ENCODE data around the gene TPCN2.

TPCN2 gene

DNA sequence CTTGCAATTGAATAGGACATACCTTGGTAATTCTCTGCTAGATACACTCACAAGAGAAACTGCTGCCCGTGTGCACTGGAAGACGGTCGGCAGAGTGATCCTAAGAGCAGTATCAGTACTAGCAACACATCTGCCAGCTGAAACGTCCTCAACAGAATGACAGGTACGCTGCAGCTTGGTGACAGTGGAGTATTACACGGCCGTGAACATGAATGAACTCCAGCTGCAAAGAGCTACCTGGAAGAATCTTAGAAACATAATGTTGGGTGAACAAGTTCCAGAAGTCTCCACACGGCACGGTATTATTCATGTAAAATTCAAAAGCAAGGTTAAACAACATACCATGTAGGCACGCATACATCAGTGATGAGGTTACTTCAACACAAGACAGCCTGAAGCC, 44.4 kb downstream of the TPCN2 start:
- Histone ChIP-seq H3K27me3 (ENCODE audit: insufficient read depth, low read depth, severe bottlenecking) (no peaks in the 10 kb centered on the region), H3K4me3 (ENCODE audit: low read depth, low read length) (no peak overlapping the region), H3K36me3 (peaks cover 8% of the 10 kb centered on the region), H3K9me3 (ENCODE audit: severe bottlenecking) (peaks cover 5% of the 10 kb centered on the region), H3K27ac (no peak overlapping the region)
- TF ChIP-seq, protein P1, sequence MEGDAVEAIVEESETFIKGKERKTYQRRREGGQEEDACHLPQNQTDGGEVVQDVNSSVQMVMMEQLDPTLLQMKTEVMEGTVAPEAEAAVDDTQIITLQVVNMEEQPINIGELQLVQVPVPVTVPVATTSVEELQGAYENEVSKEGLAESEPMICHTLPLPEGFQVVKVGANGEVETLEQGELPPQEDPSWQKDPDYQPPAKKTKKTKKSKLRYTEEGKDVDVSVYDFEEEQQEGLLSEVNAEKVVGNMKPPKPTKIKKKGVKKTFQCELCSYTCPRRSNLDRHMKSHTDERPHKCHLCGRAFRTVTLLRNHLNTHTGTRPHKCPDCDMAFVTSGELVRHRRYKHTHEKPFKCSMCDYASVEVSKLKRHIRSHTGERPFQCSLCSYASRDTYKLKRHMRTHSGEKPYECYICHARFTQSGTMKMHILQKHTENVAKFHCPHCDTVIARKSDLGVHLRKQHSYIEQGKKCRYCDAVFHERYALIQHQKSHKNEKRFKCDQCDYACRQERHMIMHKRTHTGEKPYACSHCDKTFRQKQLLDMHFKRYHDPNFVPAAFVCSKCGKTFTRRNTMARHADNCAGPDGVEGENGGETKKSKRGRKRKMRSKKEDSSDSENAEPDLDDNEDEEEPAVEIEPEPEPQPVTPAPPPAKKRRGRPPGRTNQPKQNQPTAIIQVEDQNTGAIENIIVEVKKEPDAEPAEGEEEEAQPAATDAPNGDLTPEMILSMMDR (IDR thresholded peaks at IDR 0.05; ENCODE audit: low read depth, low read length), result no peak
- no peak for DNase-seq

DNA sequence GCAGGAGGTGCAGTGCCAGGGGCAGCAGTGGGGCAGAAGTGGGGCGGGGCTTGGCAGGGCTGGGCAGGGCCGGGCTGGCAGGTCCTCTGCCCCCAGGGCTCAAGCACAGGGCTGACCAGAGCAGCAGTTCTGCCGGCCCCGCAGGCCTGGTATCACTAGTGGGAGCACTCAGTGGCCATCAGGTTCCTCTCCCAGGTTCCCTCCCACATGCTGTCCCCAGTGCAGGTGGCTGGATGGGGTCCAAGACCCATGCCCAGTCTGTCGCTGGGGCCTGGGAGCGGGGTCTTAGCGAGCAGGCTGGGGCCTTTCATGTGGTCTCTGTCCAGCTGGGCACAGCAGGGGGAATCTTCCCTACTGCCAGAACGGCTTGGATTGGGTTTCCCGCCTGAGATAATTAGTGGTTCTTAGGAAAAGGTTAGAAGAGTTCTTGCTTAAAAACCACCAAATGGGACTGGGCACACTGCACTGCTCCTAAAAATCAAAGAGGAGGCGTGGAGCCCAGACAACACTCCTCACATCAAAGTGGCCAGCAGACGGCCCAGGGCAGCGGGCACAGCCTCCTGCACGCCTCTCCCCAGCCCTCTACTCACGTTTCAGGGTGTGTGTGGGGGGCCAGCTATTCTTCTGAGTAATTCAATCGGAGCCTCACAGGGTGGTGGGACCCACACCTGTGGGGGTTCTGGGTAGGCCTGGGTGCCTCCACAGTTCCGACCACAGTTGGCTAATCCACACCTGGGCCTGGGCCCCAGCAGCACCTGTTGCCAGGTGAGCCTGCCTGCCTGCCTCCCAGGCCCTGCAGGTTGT, 45.6 kb downstream of the TPCN2 start:
- Histone ChIP-seq H3K27ac (no peak overlapping the region), H3K36me3 (peaks cover 4% of the 10 kb centered on the region; the same call in 1 of the 2 replicates), H3K27me3 (ENCODE audit: insufficient read depth, low read depth, severe bottlenecking) (no peaks in the 10 kb centered on the region), H3K9me3 (ENCODE audit: severe bottlenecking) (peaks cover 5% of the 10 kb centered on the region), H3K4me3 (ENCODE audit: low read depth, low read length) (no peak overlapping the region)
- TF ChIP-seq, protein P1 (IDR thresholded peaks at IDR 0.05; ENCODE audit: low read depth, low read length), result no peak
- no peak for DNase-seq

DNA sequence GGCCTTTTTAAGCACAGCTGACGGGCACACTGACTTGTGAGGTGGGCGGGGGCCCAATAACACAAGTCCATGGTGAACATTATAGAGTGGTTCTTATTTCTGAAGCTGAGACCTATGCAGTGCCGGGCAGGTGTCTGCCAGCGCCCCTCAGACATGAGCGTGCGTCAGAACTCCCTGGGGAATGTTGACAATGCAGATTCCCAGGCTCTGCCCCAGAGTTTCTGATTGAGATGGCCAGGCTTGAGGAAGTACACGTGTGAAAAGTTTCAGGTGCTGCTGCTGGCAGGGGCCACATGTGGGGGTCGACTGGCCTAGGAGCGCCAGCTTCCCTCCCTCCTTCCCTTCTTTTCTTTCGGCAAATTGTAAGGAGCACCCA, 46.2 kb downstream of the TPCN2 start:
- Histone ChIP-seq H3K9me3 (ENCODE audit: severe bottlenecking) (peaks cover 5% of the 10 kb centered on the region), H3K36me3 (peaks cover 4% of the 10 kb centered on the region; the same call in 1 of the 2 replicates), H3K27ac (no peak overlapping the region), H3K4me3 (ENCODE audit: low read depth, low read length) (no peak overlapping the region), H3K27me3 (ENCODE audit: insufficient read depth, low read depth, severe bottlenecking) (peaks cover 4% of the 10 kb centered on the region)
- DNase-seq, result no peak
- TF ChIP-seq, protein P1 (IDR thresholded peaks at IDR 0.05; ENCODE audit: low read depth, low read length), result no peak

DNA sequence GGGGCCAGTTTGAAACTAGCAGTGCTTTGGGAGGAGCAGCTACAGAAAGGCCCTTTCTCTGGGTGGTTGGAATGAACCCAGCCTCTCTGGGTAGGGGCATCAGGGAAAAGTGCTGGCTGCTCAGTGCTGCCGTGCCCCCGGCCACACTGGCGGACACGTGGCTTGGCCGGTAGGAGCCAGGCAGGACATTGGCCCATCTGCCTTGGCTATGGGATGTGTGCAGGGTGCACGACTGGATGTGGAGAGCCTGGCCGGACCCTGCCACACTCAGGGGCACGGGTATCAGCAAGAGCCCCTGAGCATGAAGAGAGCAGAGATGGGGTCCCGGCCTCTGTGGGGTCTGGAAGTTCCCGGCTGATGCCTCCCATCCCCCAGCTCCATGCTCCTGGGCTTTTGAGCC, 46.6 kb downstream of the TPCN2 start:
- Histone ChIP-seq H3K27ac (no peak overlapping the region), H3K9me3 (ENCODE audit: severe bottlenecking) (peaks cover 5% of the 10 kb centered on the region), H3K36me3 (peaks cover 4% of the 10 kb centered on the region; the same call in 1 of the 2 replicates), H3K27me3 (ENCODE audit: insufficient read depth, low read depth, severe bottlenecking) (peaks cover 7% of the 10 kb centered on the region), H3K4me3 (ENCODE audit: low read depth, low read length) (no peak overlapping the region)
- DNase-seq, result no peak
- TF ChIP-seq, protein P1 (IDR thresholded peaks at IDR 0.05; ENCODE audit: low read depth, low read length), result no peak

DNA sequence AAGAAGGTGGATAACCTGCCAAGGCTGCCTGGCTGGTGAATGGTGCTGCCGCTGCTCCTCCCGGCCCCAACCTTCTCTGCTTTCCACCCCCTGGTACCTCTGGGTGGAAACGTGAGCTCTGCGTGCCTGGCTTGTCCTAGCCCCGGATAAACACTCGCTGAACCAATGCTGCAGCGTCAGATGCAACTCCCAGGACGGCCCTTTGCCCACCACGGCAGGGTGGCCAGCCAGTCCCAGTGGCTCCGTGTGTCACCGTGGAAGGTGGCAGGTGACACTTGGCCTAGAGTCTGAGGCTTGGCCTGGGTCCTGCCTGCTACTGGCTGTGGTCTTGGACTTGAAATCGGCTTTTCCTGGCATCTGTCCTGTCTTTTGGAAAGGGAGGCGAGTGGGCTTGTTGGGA, 47.7 kb downstream of the TPCN2 start:
- Histone ChIP-seq H3K36me3 (peaks cover 3% of the 10 kb centered on the region; the same call in 1 of the 2 replicates), H3K9me3 (ENCODE audit: severe bottlenecking) (peaks cover 3% of the 10 kb centered on the region), H3K4me3 (ENCODE audit: low read depth, low read length) (no peak overlapping the region), H3K27me3 (ENCODE audit: insufficient read depth, low read depth, severe bottlenecking) (peaks cover 15% of the 10 kb centered on the region), H3K27ac (no peak overlapping the region)
- no peak for DNase-seq
- TF ChIP-seq, protein P1 (IDR thresholded peaks at IDR 0.05; ENCODE audit: low read depth, low read length), result no peak
